GM12872 (cell line): Measurements from ENCODE around the gene IFI27L1.

Source experiments
- TF ChIP-seq, protein P1 (sequence below): IDR thresholded peaks from 3 replicates; pipeline ENCODE4 v1.5.1; 2011; ENCODE audit warnings: low read depth, mild to moderate bottlenecking, low read length, moderate library complexity; ENCODE audit not compliant: insufficient read depth

Gene IFI27L1

GRCh38 chr14:94102768-94103482 lies 21.8 kb downstream of the IFI27L1 start:
- TF ChIP-seq, protein P1, sequence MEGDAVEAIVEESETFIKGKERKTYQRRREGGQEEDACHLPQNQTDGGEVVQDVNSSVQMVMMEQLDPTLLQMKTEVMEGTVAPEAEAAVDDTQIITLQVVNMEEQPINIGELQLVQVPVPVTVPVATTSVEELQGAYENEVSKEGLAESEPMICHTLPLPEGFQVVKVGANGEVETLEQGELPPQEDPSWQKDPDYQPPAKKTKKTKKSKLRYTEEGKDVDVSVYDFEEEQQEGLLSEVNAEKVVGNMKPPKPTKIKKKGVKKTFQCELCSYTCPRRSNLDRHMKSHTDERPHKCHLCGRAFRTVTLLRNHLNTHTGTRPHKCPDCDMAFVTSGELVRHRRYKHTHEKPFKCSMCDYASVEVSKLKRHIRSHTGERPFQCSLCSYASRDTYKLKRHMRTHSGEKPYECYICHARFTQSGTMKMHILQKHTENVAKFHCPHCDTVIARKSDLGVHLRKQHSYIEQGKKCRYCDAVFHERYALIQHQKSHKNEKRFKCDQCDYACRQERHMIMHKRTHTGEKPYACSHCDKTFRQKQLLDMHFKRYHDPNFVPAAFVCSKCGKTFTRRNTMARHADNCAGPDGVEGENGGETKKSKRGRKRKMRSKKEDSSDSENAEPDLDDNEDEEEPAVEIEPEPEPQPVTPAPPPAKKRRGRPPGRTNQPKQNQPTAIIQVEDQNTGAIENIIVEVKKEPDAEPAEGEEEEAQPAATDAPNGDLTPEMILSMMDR: no peak

DNA sequence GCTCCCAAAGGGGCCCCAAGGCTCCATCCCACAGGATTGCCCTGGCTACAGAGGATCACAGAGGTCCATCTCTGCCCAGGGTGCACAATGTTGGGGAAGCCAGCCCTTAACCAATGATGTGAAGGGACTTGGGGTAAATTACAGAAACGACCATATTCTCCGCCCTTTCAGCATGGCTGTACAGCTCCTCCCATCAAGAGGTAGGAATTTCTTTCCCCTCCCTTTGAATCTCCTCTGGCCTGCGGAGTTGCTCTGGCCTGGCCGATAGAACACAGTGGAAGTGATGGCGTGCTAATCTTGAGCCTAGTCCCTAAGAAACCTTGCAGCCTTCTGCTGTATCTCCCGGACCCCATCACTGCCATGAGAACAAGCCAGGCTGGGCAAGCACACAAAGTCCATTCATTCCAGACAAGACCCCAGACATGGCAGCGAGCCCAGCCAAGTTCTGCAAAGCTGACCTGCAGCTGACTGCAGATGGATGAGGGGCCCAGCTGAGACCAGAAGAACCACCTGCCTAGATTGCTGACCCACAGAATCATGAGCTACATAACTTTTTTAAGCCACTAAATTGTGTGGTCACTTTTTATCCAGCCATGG lies 22.5 kb downstream of the IFI27L1 start:
- TF ChIP-seq, protein P1: no peak

GRCh38 chr14:94104731-94105130 lies 23.6 kb downstream of the IFI27L1 start:
- TF ChIP-seq, protein P1: no peak

GRCh38 chr14:94109915-94110250 lies 28.8 kb downstream of the IFI27L1 start:
- TF ChIP-seq, protein P1: no peak

GRCh38 chr14:94110552-94111181 lies 29.6 kb downstream of the IFI27L1 start, which contains the start of gene IFI27:
Gene IFI27 (plus strand): TSS chr14:94110736.
- TF ChIP-seq, protein P1: no peak

DNA sequence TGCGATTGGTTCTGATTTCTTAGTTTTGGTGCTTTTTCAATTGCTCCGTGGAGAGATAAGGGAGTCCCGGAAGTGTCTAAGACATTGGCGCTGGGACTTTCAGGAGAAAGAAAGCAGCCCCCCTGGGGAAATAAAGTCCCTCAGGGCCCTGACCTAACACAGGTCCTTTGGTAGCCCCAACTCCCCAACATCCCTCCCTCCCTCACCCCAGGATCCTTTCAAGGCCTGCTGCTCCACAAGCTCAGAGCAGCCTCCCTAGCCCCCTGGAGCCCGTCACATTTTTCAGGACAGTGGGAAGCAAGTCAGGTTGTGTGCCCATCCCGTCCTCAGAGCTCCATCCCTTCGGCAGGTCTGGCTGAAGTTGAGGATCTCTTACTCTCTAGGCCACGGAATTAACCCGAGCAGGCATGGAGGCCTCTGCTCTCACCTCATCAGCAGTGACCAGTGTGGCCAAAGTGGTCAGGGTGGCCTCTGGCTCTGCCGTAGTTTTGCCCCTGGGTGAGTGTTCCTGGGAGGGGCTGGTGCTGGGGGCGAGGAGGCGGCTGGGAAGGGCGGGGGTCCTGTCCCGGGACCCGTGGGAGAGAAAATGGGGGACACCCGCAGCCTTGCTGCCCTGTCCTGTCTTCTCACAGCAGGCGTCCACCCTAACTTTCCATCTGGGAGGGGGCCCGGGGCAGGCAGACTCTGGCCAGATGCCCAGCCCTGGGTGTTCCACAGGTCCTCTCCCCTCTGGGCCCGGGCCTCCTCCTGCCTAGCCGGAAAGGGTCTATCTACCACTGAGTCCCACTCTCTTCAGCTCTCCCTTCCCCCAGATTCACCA lies 30.4 kb downstream of the IFI27L1 start:
- TF ChIP-seq, protein P1: no peak
